ENCODE data around the gene RACGAP1. TPM values are rescaled to one million over a fixed set of nuclear protein-coding genes. Genes with fewer than 3 reads are reported as not detected.
A peak's percentile ranks its signal among the peaks of the same experiment; 100 is the strongest.
"Not testable (repeated sequence)": the region's sequence is repeated elsewhere in the genome, so short reads cannot be mapped to it uniquely, and the experiment has no call there.

RACGAP1 gene
- total RNA-seq, 1 donor from 2014 or later, result 71.2 TPM

GRCh38 chr12:50038336-50038735 lies 13.0 kb upstream of the RACGAP1 start:
- Mint-ChIP-seq H3K27ac (no peak overlapping the region), H3K36me3 (ENCODE audit: low read depth) (no peaks in the 10 kb centered on the region), H3K4me1 (ENCODE audit: low read depth) (peaks cover 14% of the 10 kb centered on the region), H3K9me3 (no peaks in the 10 kb centered on the region), H3K4me3 (no peak overlapping the region), H3K27me3 (ENCODE audit: insufficient read depth) (peaks cover 17% of the 10 kb centered on the region)
- intact Hi-C loops (cut with micrococcal nuclease), result no loop called here
- DNase-seq (ENCODE audit: low spot score), result no peak

GRCh38 chr12:50032854-50033581 lies 7.7 kb upstream of the RACGAP1 start:
- no peak for DNase-seq (ENCODE audit: low spot score)
- Mint-ChIP-seq H3K27me3 (ENCODE audit: insufficient read depth) (peaks cover 20% of the 10 kb centered on the region), H3K36me3 (ENCODE audit: low read depth) (no peaks in the 10 kb centered on the region), H3K4me3 (no peak overlapping the region), H3K4me1 (ENCODE audit: low read depth) (no peaks in the 10 kb centered on the region), H3K27ac (no peak overlapping the region), H3K9me3 (no peaks in the 10 kb centered on the region)
- intact Hi-C loops (cut with micrococcal nuclease), result no loop called here

GRCh38 chr12:50032515-50032853 lies 7.2 kb upstream of the RACGAP1 start:
- Mint-ChIP-seq H3K4me3 (no peak overlapping the region), H3K9me3 (no peaks in the 10 kb centered on the region), H3K36me3 (ENCODE audit: low read depth) (no peaks in the 10 kb centered on the region), H3K4me1 (ENCODE audit: low read depth) (no peaks in the 10 kb centered on the region), H3K27ac (no peak overlapping the region), H3K27me3 (ENCODE audit: insufficient read depth) (peaks cover 20% of the 10 kb centered on the region)
- intact Hi-C loops (cut with micrococcal nuclease), result no loop called here
- DNase-seq (ENCODE audit: low spot score), result no peak

- peaks cover 18% of the 10 kb centered on the region for H3K27me3 Mint-ChIP-seq (ENCODE audit: insufficient read depth)
- H3K27ac Mint-ChIP-seq; intact Hi-C loops (cut with micrococcal nuclease); DNase-seq (ENCODE audit: low spot score); H3K36me3 Mint-ChIP-seq (ENCODE audit: low read depth); H3K9me3 Mint-ChIP-seq; H3K4me3 Mint-ChIP-seq; H3K4me1 Mint-ChIP-seq (ENCODE audit: low read depth): not testable (repeated sequence)
Observed at GRCh38 chr12:50030449-50030848, 5.2 kb upstream of the RACGAP1 start.

- intact Hi-C loops (cut with micrococcal nuclease), result loop anchor here (10.0 kb wide), 2 partner anchors 402 to 462 kb away; partner anchors contain the start of genes MCRS1 and PRPF40B
- Mint-ChIP-seq H3K9me3 (peaks cover 2% of the 10 kb centered on the region), H3K27me3 (ENCODE audit: insufficient read depth) (peaks cover 3% of the 10 kb centered on the region), H3K27ac (no peak overlapping the region), H3K36me3 (ENCODE audit: low read depth) (peaks cover 13% of the 10 kb centered on the region), H3K4me3 (no peak overlapping the region), H3K4me1 (ENCODE audit: low read depth) (peaks cover 34% of the 10 kb centered on the region)
- DNase-seq (ENCODE audit: low spot score), result no peak
Observed at GRCh38 chr12:50026691-50027090, 1.4 kb upstream of the RACGAP1 start.

DNA sequence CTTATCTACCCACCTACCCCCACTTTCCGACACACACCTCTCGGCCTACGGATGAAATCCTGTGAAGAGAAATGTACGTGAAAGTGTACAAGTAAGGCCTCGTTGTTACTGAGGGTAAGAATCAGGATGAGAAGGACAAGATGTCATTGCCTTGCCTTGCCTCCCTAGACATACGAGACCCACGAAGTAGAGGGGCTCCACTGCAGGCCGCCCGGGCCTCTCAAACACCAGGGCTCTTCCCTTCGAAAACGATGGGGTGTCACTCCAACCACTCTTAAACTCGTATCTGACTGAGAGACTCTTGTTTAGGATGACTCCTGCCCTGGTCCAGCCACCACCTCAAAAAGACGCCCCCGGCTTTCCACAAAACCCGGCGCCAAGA lies 498 bp downstream of the RACGAP1 start:
- intact Hi-C loops (cut with micrococcal nuclease), result loop anchor here (1.0 to 10.0 kb wide), 11 partner anchors 15 to 1922 kb away; partner anchors contain the start of genes BCDIN3D, CERS5, COX14 and LARP4
- H3K4me3 Mint-ChIP-seq, result peak overlapping the region; percentile 98
- no peak for DNase-seq (ENCODE audit: low spot score)
- H3K36me3 Mint-ChIP-seq (ENCODE audit: low read depth), result peaks cover 20% of the 10 kb centered on the region
- H3K4me1 Mint-ChIP-seq (ENCODE audit: low read depth), result peaks cover 48% of the 10 kb centered on the region
- peaks cover 2% of the 10 kb centered on the region for H3K9me3 Mint-ChIP-seq
- no peaks in the 10 kb centered on the region for H3K27me3 Mint-ChIP-seq (ENCODE audit: insufficient read depth)
- peak overlapping the region; percentile 99 for H3K27ac Mint-ChIP-seq

DNA sequence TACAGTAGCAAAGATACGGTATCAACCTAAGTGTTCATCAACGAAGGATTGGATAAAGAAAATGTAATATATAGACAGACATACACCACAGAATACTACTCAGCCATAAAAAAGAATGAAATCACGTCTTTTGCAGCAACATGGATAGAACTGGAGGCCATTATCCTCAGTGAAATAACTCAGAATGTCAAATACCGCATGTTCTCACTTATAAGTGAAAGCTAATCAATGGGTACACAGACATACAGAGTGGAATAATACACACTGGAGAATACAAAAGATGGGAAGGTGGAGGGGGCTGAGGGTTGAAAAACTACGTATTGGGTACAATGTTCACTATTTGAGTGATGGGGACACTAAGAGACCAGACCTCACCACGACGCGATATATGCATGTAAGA lies 1.1 kb downstream of the RACGAP1 start:
- Mint-ChIP-seq H3K9me3 (peaks cover 2% of the 10 kb centered on the region), H3K4me1 (ENCODE audit: low read depth) (peaks cover 52% of the 10 kb centered on the region), H3K27ac (peak overlapping the region; percentile 99), H3K27me3 (ENCODE audit: insufficient read depth) (no peaks in the 10 kb centered on the region), H3K36me3 (ENCODE audit: low read depth) (peaks cover 22% of the 10 kb centered on the region), H3K4me3 (peak overlapping the region; percentile 98)
- intact Hi-C loops (cut with micrococcal nuclease), result loop anchor here (2.0 to 10.0 kb wide), 4 partner anchors 181 to 1922 kb away; partner anchors contain the start of genes BCDIN3D, MCRS1 and PRPF40B
- DNase-seq (ENCODE audit: low spot score), result no peak

GRCh38 chr12:50022903-50023302 lies 2.4 kb downstream of the RACGAP1 start:
- no peaks in the 10 kb centered on the region for H3K27me3 Mint-ChIP-seq (ENCODE audit: insufficient read depth)
- peaks cover 28% of the 10 kb centered on the region for H3K36me3 Mint-ChIP-seq (ENCODE audit: low read depth)
- H3K4me1 Mint-ChIP-seq (ENCODE audit: low read depth), result peaks cover 64% of the 10 kb centered on the region
- no peak for DNase-seq (ENCODE audit: low spot score)
- no peak overlapping the region for H3K27ac Mint-ChIP-seq
- peak overlapping the region; percentile 98 for H3K4me3 Mint-ChIP-seq
- H3K9me3 Mint-ChIP-seq, result peaks cover 2% of the 10 kb centered on the region
- intact Hi-C loops (cut with micrococcal nuclease), result loop anchor here (5.0 to 10.0 kb wide), 3 partner anchors 398 to 1921 kb away; partner anchors contain the start of genes MCRS1 and PRPF40B

DNA sequence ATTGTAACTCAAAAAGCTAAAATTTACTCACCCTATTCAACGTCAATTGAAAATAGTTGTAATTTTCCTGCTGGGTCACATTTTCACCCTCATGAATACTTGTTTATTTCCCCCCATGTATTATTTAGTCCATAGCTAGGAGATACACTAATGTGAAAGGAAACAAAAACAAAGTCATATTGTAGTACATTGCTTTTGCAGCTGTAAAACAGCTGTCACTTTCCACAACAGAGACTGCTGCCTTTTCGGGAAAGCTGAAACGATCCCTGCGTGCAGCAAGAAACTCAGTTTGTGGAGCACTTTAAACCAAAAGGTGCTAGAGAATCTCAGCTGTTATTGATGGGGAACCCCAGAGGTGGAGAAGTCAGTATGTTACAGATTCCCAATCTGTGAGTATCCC lies 4.3 kb downstream of the RACGAP1 start:
- H3K27me3 Mint-ChIP-seq (ENCODE audit: insufficient read depth), result no peaks in the 10 kb centered on the region
- no peak for DNase-seq (ENCODE audit: low spot score)
- no peak overlapping the region for H3K27ac Mint-ChIP-seq
- H3K9me3 Mint-ChIP-seq, result peaks cover 2% of the 10 kb centered on the region
- intact Hi-C loops (cut with micrococcal nuclease), result loop anchor here (5.0 to 10.0 kb wide), 3 partner anchors 396 to 1919 kb away; partner anchors contain the start of genes MCRS1 and PRPF40B
- no peak overlapping the region for H3K4me3 Mint-ChIP-seq
- H3K36me3 Mint-ChIP-seq (ENCODE audit: low read depth), result peaks cover 28% of the 10 kb centered on the region
- peaks cover 64% of the 10 kb centered on the region for H3K4me1 Mint-ChIP-seq (ENCODE audit: low read depth)

DNA sequence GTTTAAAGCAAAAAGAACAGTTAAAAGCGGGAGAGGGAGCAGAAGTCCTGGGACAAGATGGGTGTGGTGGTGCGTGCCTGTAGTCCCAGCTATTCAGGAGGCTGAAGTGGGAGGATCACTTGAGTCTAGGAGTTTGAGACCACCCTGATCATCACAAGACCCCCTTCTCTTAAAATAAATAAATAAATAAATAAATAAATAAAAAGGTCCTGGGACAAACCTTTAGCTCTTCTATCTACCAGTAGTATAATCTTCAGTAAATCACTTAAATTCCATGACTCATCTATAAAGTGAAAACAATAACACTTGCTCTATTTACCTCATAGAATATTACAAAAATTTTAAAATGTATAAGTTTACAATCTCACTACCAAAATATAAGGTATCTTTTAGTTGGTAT lies 5.8 kb downstream of the RACGAP1 start:
- Mint-ChIP-seq H3K36me3 (ENCODE audit: low read depth) (peaks cover 24% of the 10 kb centered on the region), H3K27ac (no peak overlapping the region), H3K27me3 (ENCODE audit: insufficient read depth) (no peaks in the 10 kb centered on the region), H3K9me3 (no peaks in the 10 kb centered on the region), H3K4me1 (ENCODE audit: low read depth) (peaks cover 52% of the 10 kb centered on the region), H3K4me3 (no peak overlapping the region)
- no peak for DNase-seq (ENCODE audit: low spot score)
- intact Hi-C loops (cut with micrococcal nuclease), result no loop called here

- Mint-ChIP-seq H3K4me1 (ENCODE audit: low read depth) (peaks cover 52% of the 10 kb centered on the region), H3K27ac (peak overlapping the region; percentile 64)
- intact Hi-C loops (cut with micrococcal nuclease), result no loop called here
Observed at GRCh38 chr12:50018968-50019367, 6.3 kb downstream of the RACGAP1 start.

GRCh38 chr12:50018154-50018553 lies 7.1 kb downstream of the RACGAP1 start:
- DNase-seq (ENCODE audit: low spot score), result no peak
- no peaks in the 10 kb centered on the region for H3K9me3 Mint-ChIP-seq
- H3K27ac Mint-ChIP-seq, result no peak overlapping the region
- intact Hi-C loops (cut with micrococcal nuclease), result no loop called here
- no peak overlapping the region for H3K4me3 Mint-ChIP-seq
- peaks cover 56% of the 10 kb centered on the region for H3K4me1 Mint-ChIP-seq (ENCODE audit: low read depth)
- H3K36me3 Mint-ChIP-seq (ENCODE audit: low read depth), result peaks cover 33% of the 10 kb centered on the region
- H3K27me3 Mint-ChIP-seq (ENCODE audit: insufficient read depth), result no peaks in the 10 kb centered on the region

More at GRCh38 chr12:50018968-50019367, 6.3 kb downstream of the RACGAP1 start:
- Mint-ChIP-seq H3K4me3 (no peak overlapping the region), H3K27me3 (ENCODE audit: insufficient read depth) (no peaks in the 10 kb centered on the region), H3K9me3 (no peaks in the 10 kb centered on the region), H3K36me3 (ENCODE audit: low read depth) (peaks cover 26% of the 10 kb centered on the region)
- no peak for DNase-seq (ENCODE audit: low spot score)

DNA sequence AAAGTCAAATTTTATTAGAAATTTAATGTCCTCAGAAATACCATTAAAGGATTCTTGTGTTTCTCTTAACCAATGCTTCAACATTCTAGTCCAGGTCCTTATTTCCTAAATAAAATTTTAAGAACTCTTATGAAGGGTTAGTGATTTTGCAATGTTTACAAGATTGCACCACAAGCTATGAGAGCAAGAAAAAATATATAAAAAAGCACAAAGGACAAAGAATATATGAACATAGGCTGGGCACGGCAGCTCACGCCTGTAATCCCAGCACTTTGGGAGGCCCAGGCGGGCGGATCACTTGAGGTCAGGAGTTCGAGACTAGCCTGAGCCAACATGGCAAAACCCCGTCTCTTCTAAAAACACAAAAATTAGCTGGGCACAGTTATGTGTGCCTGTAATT lies 7.7 kb downstream of the RACGAP1 start:
- H3K4me3 Mint-ChIP-seq, result no peak overlapping the region
- H3K4me1 Mint-ChIP-seq (ENCODE audit: low read depth), result peaks cover 52% of the 10 kb centered on the region
- no peaks in the 10 kb centered on the region for H3K9me3 Mint-ChIP-seq
- DNase-seq (ENCODE audit: low spot score), result no peak
- H3K36me3 Mint-ChIP-seq (ENCODE audit: low read depth), result peaks cover 30% of the 10 kb centered on the region
- no peak overlapping the region for H3K27ac Mint-ChIP-seq
- intact Hi-C loops (cut with micrococcal nuclease), result no loop called here
- H3K27me3 Mint-ChIP-seq (ENCODE audit: insufficient read depth), result no peaks in the 10 kb centered on the region
